CD4-positive, alpha-beta T cell treated with Interleukin-17A for 1 hour (primary cell): ENCODE measurements around the gene KRT6A.
A peak's percentile ranks its signal among the peaks of the same experiment; 100 is the strongest.
"Not testable (repeated sequence)": the region's sequence is repeated elsewhere in the genome, so short reads cannot be mapped to it uniquely, and the experiment has no call there.

Source experiments
- DNase-seq: peaks from one replicate; pipeline ENCODE4 v3.0.0-alpha.2; 2020

Gene KRT6A

GRCh38 chr12:52524241-52524897, 31.3 kb upstream of the KRT6A start:
- DNase-seq: no peak

GRCh38 chr12:52523824-52524223, 30.8 kb upstream of the KRT6A start:
- DNase-seq: no peak

GRCh38 chr12:52522346-52523011, 29.4 kb upstream of the KRT6A start:
- no peak for DNase-seq

GRCh38 chr12:52521568-52522266, 28.7 kb upstream of the KRT6A start:
- no peak for DNase-seq

- DNase-seq: no peak
These were observed 28.1 kb upstream of the KRT6A start for GRCh38 chr12:52521175-52521567.

GRCh38 chr12:52519826-52520662, 27.0 kb upstream of the KRT6A start, which contains the start of gene KRT5:
Gene KRT5 (minus strand): TSS chr12:52520394. CDS start chr12:52520296, 98 bp downstream.
- no peak for DNase-seq

- DNase-seq: no peak
These were observed 26.3 kb upstream of the KRT6A start for GRCh38 chr12:52519387-52519703.

GRCh38 chr12:52518574-52519386, 25.7 kb upstream of the KRT6A start:
- no peak for DNase-seq

GRCh38 chr12:52517888-52518287, 24.8 kb upstream of the KRT6A start:
- DNase-seq: no peak

GRCh38 chr12:52517005-52517835, 24.2 kb upstream of the KRT6A start:
- no peak for DNase-seq

- no peak for DNase-seq
These were observed 23.1 kb upstream of the KRT6A start for GRCh38 chr12:52515927-52516831.

- DNase-seq: no peak
These were observed 22.2 kb upstream of the KRT6A start for GRCh38 chr12:52515319-52515646.

- no peak for DNase-seq
These were observed 21.6 kb upstream of the KRT6A start for GRCh38 chr12:52514471-52515318.

- DNase-seq: no peak
These were observed 20.7 kb upstream of the KRT6A start for GRCh38 chr12:52513736-52514135.

- no peak for DNase-seq
These were observed 15.2 kb upstream of the KRT6A start for GRCh38 chr12:52508211-52508610.

GRCh38 chr12:52506858-52507715, 14.0 kb upstream of the KRT6A start:
- peak; percentile 36 for DNase-seq

GRCh38 chr12:52502877-52503276, 9.8 kb upstream of the KRT6A start:
- DNase-seq: no peak

- no peak for DNase-seq
These were observed 8.4 kb upstream of the KRT6A start for GRCh38 chr12:52501490-52501889.

- DNase-seq: not testable (repeated sequence)
These were observed 7.5 kb upstream of the KRT6A start for GRCh38 chr12:52500574-52500973.
